Measurements from ENCODE around the gene ASS1. TPM values are rescaled to one million over a fixed set of nuclear protein-coding genes. Genes with fewer than 3 reads are reported as not detected.

ASS1 gene
- total and polyA plus RNA-seq, 2 donors (not counting 1 experiment from before 2014, with no cell fraction given), result 0.30 to 0.44 TPM

- Mint-ChIP-seq H3K9me3 (ENCODE audit: insufficient read depth) (no peaks in the 10 kb centered on the region), H3K4me3 (no peak overlapping the region), H3K27me3 (peaks cover 23% of the 10 kb centered on the region), H3K27ac (no peak overlapping the region), H3K4me1 (peaks cover 5% of the 10 kb centered on the region)
- Histone ChIP-seq H3K27me3 (replicated peaks in 1 of 4; ENCODE audit: control extremely low read depth in 1 of 4, control insufficient read depth in 3 of 4, insufficient read depth in 4 of 4, low read length in 3 of 4) (peaks cover 0 to 40% (median 4%) of the 10 kb centered on the region in 4 experiments), H3K4me2 (replicated peaks; ENCODE audit: low read depth, low read length, poor library complexity, severe bottlenecking) (no peak overlapping the region), H3K9ac (ENCODE audit: low read length) (no peak overlapping the region), H3K4me3 (ENCODE audit: control extremely low read depth in 1 of 5, extremely low read depth in 1 of 5, insufficient read depth in 1 of 5, low read depth in 2 of 5, low read length in 4 of 5) (no peak overlapping the region), H3K79me2 (ENCODE audit: control insufficient read depth, insufficient read depth, low read length) (no peaks in the 10 kb centered on the region), H3K9me3 (ENCODE audit: control extremely low read depth in 1 of 3, control insufficient read depth in 2 of 3, insufficient read depth in 1 of 3, low read length in 2 of 3) (peaks cover 0 to 29% (median 0%) of the 10 kb centered on the region in 3 donors), H4K20me1 (ENCODE audit: control insufficient read depth, insufficient read depth, low read length, poor library complexity, severe bottlenecking) (no peaks in the 10 kb centered on the region), H2AFZ (ENCODE audit: insufficient read depth, low read depth, low read length, poor library complexity, severe bottlenecking) (no peak overlapping the region), H3K27ac (ENCODE audit: low read length in 2 of 2) (no peak overlapping the region), H3K4me1 (ENCODE audit: control insufficient read depth in 2 of 2, insufficient read depth in 2 of 2, low read length in 2 of 2) (peaks cover 0 to 7% of the 10 kb centered on the region in 2 donors), H3K36me3 (replicated peaks in 1 of 2; ENCODE audit: control extremely low read depth in 1 of 2, control insufficient read depth in 1 of 2, extremely low read depth in 1 of 2, insufficient read depth in 2 of 2, low read length in 1 of 2) (no peaks in the 10 kb centered on the region)
- intact Hi-C loops (cut with micrococcal nuclease), result no loop called here
- CTCF ChIA-PET, result no interaction called here
- POLR2A ChIA-PET, result no interaction called here
- no peak for ATAC-seq (ENCODE audit: low read depth)
- TF ChIP-seq CTCF (IDR thresholded peaks at IDR 0.05) (no peak), EZH2 (IDR thresholded peaks at IDR 0.05; ENCODE audit: borderline replicate concordance, insufficient read depth, low read depth, low read length, poor library complexity, severe bottlenecking) (no peak)
- WGBS (ENCODE audit: insufficient coverage), result 97% methylated on average over 15 of the region's 22 CpGs
- DNase-seq, result no peak
Measured at GRCh38 chr9:130430734-130431535, 13.8 kb upstream of the ASS1 start.

DNA sequence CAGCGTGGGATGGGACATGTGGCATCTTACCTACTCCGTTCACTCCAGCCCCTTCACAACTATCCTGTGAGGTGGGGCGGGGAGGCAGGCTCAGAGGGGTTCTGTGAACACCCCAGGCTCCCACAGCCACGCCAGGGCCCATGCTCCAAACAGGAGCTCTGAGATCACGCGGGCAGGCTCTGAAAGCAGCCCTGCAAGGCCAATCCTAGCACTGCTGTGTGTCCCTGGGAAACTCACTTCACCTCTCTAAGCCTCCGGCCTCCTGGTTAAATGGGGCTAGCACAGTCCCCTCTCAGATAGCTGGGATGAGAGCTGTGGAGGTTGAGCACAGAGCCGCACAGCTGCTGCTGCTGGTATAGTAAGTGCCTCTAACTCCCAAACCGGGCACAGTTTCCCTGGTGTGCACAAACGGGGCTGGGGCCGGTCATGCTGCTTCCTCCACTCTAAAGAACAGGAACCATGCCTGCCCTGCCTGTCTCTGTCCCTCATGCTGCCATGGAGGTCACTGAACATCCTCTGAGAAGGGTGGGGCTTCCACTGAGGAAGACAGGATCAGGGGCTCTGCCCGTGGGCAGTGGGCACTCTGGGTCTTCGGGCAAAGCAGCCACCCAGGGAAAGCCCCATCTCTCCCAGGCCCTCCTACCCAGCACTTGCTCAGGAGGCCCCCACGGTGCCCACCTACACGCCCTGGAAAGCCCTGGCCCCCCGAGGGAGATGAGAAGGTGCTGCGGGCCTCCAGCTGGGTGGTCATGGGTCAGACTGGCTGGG lies 13.0 kb upstream of the ASS1 start:
- CTCF ChIA-PET, result no interaction called here
- peaks cover 5% of the 10 kb centered on the region for H3K4me1 Mint-ChIP-seq
- H3K27me3 Mint-ChIP-seq, result peaks cover 31% of the 10 kb centered on the region
- Histone ChIP-seq H3K27ac (ENCODE audit: low read length in 2 of 2) (no peak overlapping the region), H3K9ac (ENCODE audit: low read length) (no peak overlapping the region), H2AFZ (ENCODE audit: insufficient read depth, low read depth, low read length, poor library complexity, severe bottlenecking) (no peak overlapping the region), H3K27me3 (replicated peaks in 1 of 4; ENCODE audit: control extremely low read depth in 1 of 4, control insufficient read depth in 3 of 4, insufficient read depth in 4 of 4, low read length in 3 of 4) (peaks cover 0 to 46% (median 4%) of the 10 kb centered on the region in 4 experiments), H3K4me1 (ENCODE audit: control insufficient read depth in 2 of 2, insufficient read depth in 2 of 2, low read length in 2 of 2) (peaks cover 0 to 7% of the 10 kb centered on the region in 2 donors), H3K79me2 (ENCODE audit: control insufficient read depth, insufficient read depth, low read length) (no peaks in the 10 kb centered on the region), H3K4me2 (replicated peaks; ENCODE audit: low read depth, low read length, poor library complexity, severe bottlenecking) (no peak overlapping the region), H3K9me3 (ENCODE audit: control extremely low read depth in 1 of 3, control insufficient read depth in 2 of 3, insufficient read depth in 1 of 3, low read length in 2 of 3) (peaks cover 0 to 29% (median 0%) of the 10 kb centered on the region in 3 donors), H3K36me3 (replicated peaks in 1 of 2; ENCODE audit: control extremely low read depth in 1 of 2, control insufficient read depth in 1 of 2, extremely low read depth in 1 of 2, insufficient read depth in 2 of 2, low read length in 1 of 2) (no peaks in the 10 kb centered on the region), H3K4me3 (ENCODE audit: control extremely low read depth in 1 of 5, extremely low read depth in 1 of 5, insufficient read depth in 1 of 5, low read depth in 2 of 5, low read length in 4 of 5) (no peak overlapping the region), H4K20me1 (ENCODE audit: control insufficient read depth, insufficient read depth, low read length, poor library complexity, severe bottlenecking) (no peaks in the 10 kb centered on the region)
- ATAC-seq (ENCODE audit: low read depth), result no peak
- H3K9me3 Mint-ChIP-seq (ENCODE audit: insufficient read depth), result no peaks in the 10 kb centered on the region
- POLR2A ChIA-PET, result no interaction called here
- no peak overlapping the region for H3K4me3 Mint-ChIP-seq
- 70% methylated on average over 14 of the region's 17 CpGs for WGBS (ENCODE audit: insufficient coverage)
- TF ChIP-seq EZH2 (IDR thresholded peaks at IDR 0.05; ENCODE audit: borderline replicate concordance, insufficient read depth, low read depth, low read length, poor library complexity, severe bottlenecking), result no peak
- TF ChIP-seq CTCF (IDR thresholded peaks at IDR 0.05), result no peak
- DNase-seq, result no peak
- intact Hi-C loops (cut with micrococcal nuclease), result no loop called here
- H3K27ac Mint-ChIP-seq, result no peak overlapping the region
